ENCODE results near the gene UST.
A peak's percentile ranks its signal among the peaks of the same experiment; 100 is the strongest.

The UST gene

GRCh38 chr6:149071997-149072396 lies 325.2 kb downstream of the UST start:
- no peak for DNase-seq

GRCh38 chr6:149074832-149075258 lies 328.0 kb downstream of the UST start:
- DNase-seq, result no peak

- no peak for DNase-seq
Observed at GRCh38 chr6:149075616-149076354, 329.0 kb downstream of the UST start.

- no peak for DNase-seq
Observed at GRCh38 chr6:149076355-149076734, 329.5 kb downstream of the UST start.

GRCh38 chr6:149077208-149077607 lies 330.4 kb downstream of the UST start:
- DNase-seq, result no peak

GRCh38 chr6:149078211-149078782 lies 331.5 kb downstream of the UST start:
- no peak for DNase-seq

- DNase-seq, result no peak
Observed at GRCh38 chr6:149079456-149079855, 332.6 kb downstream of the UST start.

- no peak for DNase-seq
Observed at GRCh38 chr6:149079911-149080491, 333.2 kb downstream of the UST start.

GRCh38 chr6:149080511-149080910 lies 333.7 kb downstream of the UST start:
- DNase-seq, result no peak

- no peak for DNase-seq
Observed at GRCh38 chr6:149081281-149081680, 334.5 kb downstream of the UST start.

- peak; percentile 88 for DNase-seq
Observed at GRCh38 chr6:149082320-149082719, 335.5 kb downstream of the UST start.

GRCh38 chr6:149084026-149084425 lies 337.2 kb downstream of the UST start:
- no peak for DNase-seq

- no peak for DNase-seq
Observed at GRCh38 chr6:149084808-149085556, 338.2 kb downstream of the UST start.

- DNase-seq, result no peak
Observed at GRCh38 chr6:149085557-149085938, 338.7 kb downstream of the UST start.

GRCh38 chr6:149086363-149086762 lies 339.5 kb downstream of the UST start:
- no peak for DNase-seq

GRCh38 chr6:149087898-149088297 lies 341.1 kb downstream of the UST start:
- DNase-seq, result no peak

GRCh38 chr6:149088361-149088760 lies 341.5 kb downstream of the UST start:
- no peak for DNase-seq

- no peak for DNase-seq
Observed at GRCh38 chr6:149089510-149089909, 342.7 kb downstream of the UST start.

- DNase-seq, result no peak
Observed at GRCh38 chr6:149090937-149091336, 344.1 kb downstream of the UST start.

- DNase-seq, result no peak
Observed at GRCh38 chr6:149093643-149094042, 346.8 kb downstream of the UST start.

GRCh38 chr6:149094156-149094555 lies 347.3 kb downstream of the UST start:
- DNase-seq, result no peak

GRCh38 chr6:149094934-149095351 lies 348.1 kb downstream of the UST start:
- no peak for DNase-seq

- no peak for DNase-seq
Observed at GRCh38 chr6:149095842-149096241, 349.0 kb downstream of the UST start.

GRCh38 chr6:149097794-149098193 lies 351.0 kb downstream of the UST start:
- DNase-seq, result no peak
